Thyroid gland (tissue), 4 donors: Measurements from ENCODE around the gene LHFPL2.

Experiments
- CTCF ChIP-seq, 6 experiments: fragments of 200-600 bp in 3 of 6; fragments of 450-650 bp in 3 of 6; sonication (generic) in 3 of 6; IDR thresholded peaks; one replicate each; pipeline ENCODE4 v1.5.1; 2016 to 2019; ENCODE audit warnings: antibody characterized with exemption in 6 of 6, mild to moderate bottlenecking in 2 of 6, inconsistent platforms in 1 of 6, moderate library complexity in 1 of 6
- POLR2A ChIP-seq, 2 donors: fragments of 450-650 bp; IDR thresholded peaks; one replicate each; pipeline ENCODE4 v1.6.1; 2017; ENCODE audit warnings: antibody characterized with exemption in 2 of 2, mild to moderate bottlenecking in 2 of 2, moderate library complexity in 1 of 2

- TF ChIP-seq POLR2A (IDR thresholded peaks at IDR 0.05) (no peak), CTCF (IDR thresholded peaks at IDR 0.05) (no peak)
These were observed 104.7 kb downstream of the LHFPL2 start for GRCh38 chr5:78543916-78544315.
